Thoracic aorta (tissue), 2 donors: ENCODE results near the gene DNAH11. TPM values are rescaled to one million over a fixed set of nuclear protein-coding genes. Genes with fewer than 3 reads are reported as not detected.

Source experiments
- ATAC-seq: fragments of 150-250 bp; one replicate; pipeline ENCODE4 v1.8.0; 2017; ENCODE audit warnings: low read depth; ENCODE audit not compliant: insufficient number of reproducible peaks, low FRiP score
- DNase-seq: peaks from one replicate; pipeline ENCODE4 v3.0.0-alpha.2; 2020; ENCODE audit warnings: low spot score
- H3K27ac ChIP-seq, 2 donors: fragments of 200-600 bp; sonication (generic); 1 replicate in 1 of 2; 2 replicates in 1 of 2; pipeline ENCODE4 v1.5.1; 2016; ENCODE audit warnings: mild to moderate bottlenecking in 2 of 2, moderate library complexity in 2 of 2
- H3K27me3 ChIP-seq: fragments of 200-600 bp; sonication (generic); replicated peaks from 2 replicates; pipeline ENCODE4 v1.6.0; 2016; ENCODE audit warnings: mild to moderate bottlenecking; ENCODE audit not compliant: insufficient read depth
- H3K36me3 ChIP-seq: fragments of 200-600 bp; sonication (generic); one replicate; pipeline ENCODE4 v1.5.1; 2016
- H3K4me1 ChIP-seq, 2 donors: fragments of 200-600 bp; sonication (generic); 1 replicate in 1 of 2; 2 replicates in 1 of 2; pipeline versions ENCODE4 v1.5.1 to v1.6.0; 2016; ENCODE audit warnings: low read depth in 2 of 2, mild to moderate bottlenecking in 1 of 2; ENCODE audit not compliant: control insufficient read depth in 1 of 2
- H3K4me3 ChIP-seq: fragments of 200-600 bp; sonication (generic); 2 replicates; pipeline ENCODE4 v1.5.1; 2016; ENCODE audit warnings: mild to moderate bottlenecking
- H3K9me3 ChIP-seq: fragments of 200-600 bp; sonication (generic); 2 replicates; pipeline ENCODE4 v1.5.1; 2016
- CTCF ChIP-seq: fragments of 200-600 bp; sonication (generic); IDR thresholded peaks from one replicate; pipeline ENCODE4 v1.5.1; 2019; ENCODE audit warnings: antibody characterized with exemption
- total RNA-seq, 2 donors: library from RNA; depleted of rRNA; stranded (reverse); fragments of >200 nt; gene quantifications; one replicate each; pipeline versions ENCODE4 v1.1.0 to v1.2.3, GENCODE V29; 2016

Gene DNAH11
- total RNA-seq, 2 donors from 2014 or later = 1.9 to 16.2 TPM

- H3K36me3 ChIP-seq = no peaks in the 10 kb centered on the region
- ATAC-seq (no peak), DNase-seq (no peak)
- H3K4me1 ChIP-seq = no peaks in the 10 kb centered on the region
- H3K27ac ChIP-seq = no peak overlapping the region
- H3K9me3 ChIP-seq = no peaks in the 10 kb centered on the region
- no peak overlapping the region for H3K4me3 ChIP-seq
- no peak for TF ChIP-seq CTCF
- no peaks in the 10 kb centered on the region for H3K27me3 ChIP-seq
These were observed 221.0 kb downstream of the DNAH11 start for GRCh38 chr7:21763818-21764217.

- H3K9me3 ChIP-seq = no peaks in the 10 kb centered on the region
- no peaks in the 10 kb centered on the region for H3K36me3 ChIP-seq
- DNase-seq = no peak
- H3K4me1 ChIP-seq = no peaks in the 10 kb centered on the region
- ATAC-seq = no peak
- TF ChIP-seq CTCF = no peak
- no peak overlapping the region for H3K4me3 ChIP-seq
- no peaks in the 10 kb centered on the region for H3K27me3 ChIP-seq
- H3K27ac ChIP-seq = no peak overlapping the region
These were observed 223.4 kb downstream of the DNAH11 start for GRCh38 chr7:21766218-21766617.

- H3K27ac ChIP-seq = no peak overlapping the region
- H3K36me3 ChIP-seq = no peaks in the 10 kb centered on the region
- no peaks in the 10 kb centered on the region for H3K27me3 ChIP-seq
- H3K4me3 ChIP-seq = no peak overlapping the region
- H3K9me3 ChIP-seq = no peaks in the 10 kb centered on the region
- ATAC-seq (no peak), DNase-seq (no peak)
- TF ChIP-seq CTCF = no peak
- no peaks in the 10 kb centered on the region for H3K4me1 ChIP-seq
These were observed 224.6 kb downstream of the DNAH11 start for GRCh38 chr7:21767300-21767900.

- H3K36me3 ChIP-seq = no peaks in the 10 kb centered on the region
- H3K4me3 ChIP-seq = no peak overlapping the region
- ATAC-seq = no peak
- H3K27ac ChIP-seq = no peak overlapping the region
- no peaks in the 10 kb centered on the region for H3K4me1 ChIP-seq
- no peaks in the 10 kb centered on the region for H3K27me3 ChIP-seq
- no peak for TF ChIP-seq CTCF
- DNase-seq = no peak
- H3K9me3 ChIP-seq = no peaks in the 10 kb centered on the region
These were observed 225.4 kb downstream of the DNAH11 start for GRCh38 chr7:21768279-21768678.

GRCh38 chr7:21771266-21771665 lies 228.4 kb downstream of the DNAH11 start:
- H3K9me3 ChIP-seq = no peaks in the 10 kb centered on the region
- H3K27me3 ChIP-seq = no peaks in the 10 kb centered on the region
- no peaks in the 10 kb centered on the region for H3K4me1 ChIP-seq
- no peak overlapping the region for H3K4me3 ChIP-seq
- no peaks in the 10 kb centered on the region for H3K36me3 ChIP-seq
- no peak overlapping the region for H3K27ac ChIP-seq
- ATAC-seq (no peak), DNase-seq (no peak)
- TF ChIP-seq CTCF = no peak
